Measurements from ENCODE around the gene GDPD4. TPM values are rescaled to one million over a fixed set of nuclear protein-coding genes. Genes with fewer than 3 reads are reported as not detected.

The GDPD4 gene
- total RNA-seq, 2 experiments from 2014 or later = not detected

DNA sequence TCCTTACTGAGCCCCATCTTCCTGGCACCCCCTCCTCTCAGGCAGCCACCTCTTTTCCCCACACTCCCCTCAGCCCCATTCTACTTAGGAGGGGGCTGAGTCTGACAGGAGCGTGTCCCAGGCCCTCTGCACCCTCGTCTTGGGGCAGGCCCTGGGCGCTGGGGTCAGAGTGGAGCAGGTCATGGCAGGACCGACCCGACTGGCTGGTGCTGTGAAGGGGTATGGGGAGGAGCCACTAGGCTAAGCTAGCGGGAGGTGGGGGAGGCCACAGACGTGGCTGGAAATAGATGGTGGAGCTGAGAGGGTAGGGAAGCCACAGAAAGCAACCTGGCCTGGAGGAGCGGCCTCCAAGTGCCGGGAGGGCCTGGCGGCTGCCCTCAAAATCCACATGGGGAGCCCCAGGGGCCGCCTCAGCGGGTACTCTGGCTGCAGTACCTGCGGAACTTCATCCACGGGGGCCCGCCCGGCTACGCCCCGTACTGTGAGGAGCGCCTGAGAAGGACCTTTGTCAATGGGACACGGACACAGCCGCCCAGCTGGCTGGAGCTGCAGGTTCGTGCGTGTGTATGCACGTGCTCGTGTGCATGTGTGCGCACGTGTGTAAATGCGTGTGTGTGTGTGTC is 111.8 kb downstream of the GDPD4 start:
- DNase-seq = no peak
- ChIA-PET CTCF (interaction anchor here (1.6 to 9.0 kb wide), 5 partner anchors 24 to 359 kb away, joined by 4 to 176 read pairs (median 21); partner anchors contain the start of gene MYO7A), POLR2A (no interaction called here)
- Mint-ChIP-seq H3K9me3 (no peaks in the 10 kb centered on the region), H3K36me3 (ENCODE audit: low read depth) (no peaks in the 10 kb centered on the region), H3K27ac (no peak overlapping the region), H3K4me3 (no peak overlapping the region), H3K27me3 (no peaks in the 10 kb centered on the region), H3K4me1 (ENCODE audit: low read depth) (no peaks in the 10 kb centered on the region)
- no peak for ATAC-seq
- intact Hi-C loops (cut with micrococcal nuclease) = loop anchor here (5.0 kb wide), 1 partner anchor 358 kb away; no protein-coding TSS in a partner anchor
- TF ChIP-seq, protein P1, sequence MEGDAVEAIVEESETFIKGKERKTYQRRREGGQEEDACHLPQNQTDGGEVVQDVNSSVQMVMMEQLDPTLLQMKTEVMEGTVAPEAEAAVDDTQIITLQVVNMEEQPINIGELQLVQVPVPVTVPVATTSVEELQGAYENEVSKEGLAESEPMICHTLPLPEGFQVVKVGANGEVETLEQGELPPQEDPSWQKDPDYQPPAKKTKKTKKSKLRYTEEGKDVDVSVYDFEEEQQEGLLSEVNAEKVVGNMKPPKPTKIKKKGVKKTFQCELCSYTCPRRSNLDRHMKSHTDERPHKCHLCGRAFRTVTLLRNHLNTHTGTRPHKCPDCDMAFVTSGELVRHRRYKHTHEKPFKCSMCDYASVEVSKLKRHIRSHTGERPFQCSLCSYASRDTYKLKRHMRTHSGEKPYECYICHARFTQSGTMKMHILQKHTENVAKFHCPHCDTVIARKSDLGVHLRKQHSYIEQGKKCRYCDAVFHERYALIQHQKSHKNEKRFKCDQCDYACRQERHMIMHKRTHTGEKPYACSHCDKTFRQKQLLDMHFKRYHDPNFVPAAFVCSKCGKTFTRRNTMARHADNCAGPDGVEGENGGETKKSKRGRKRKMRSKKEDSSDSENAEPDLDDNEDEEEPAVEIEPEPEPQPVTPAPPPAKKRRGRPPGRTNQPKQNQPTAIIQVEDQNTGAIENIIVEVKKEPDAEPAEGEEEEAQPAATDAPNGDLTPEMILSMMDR (IDR thresholded peaks at IDR 0.05) = no peak

DNA sequence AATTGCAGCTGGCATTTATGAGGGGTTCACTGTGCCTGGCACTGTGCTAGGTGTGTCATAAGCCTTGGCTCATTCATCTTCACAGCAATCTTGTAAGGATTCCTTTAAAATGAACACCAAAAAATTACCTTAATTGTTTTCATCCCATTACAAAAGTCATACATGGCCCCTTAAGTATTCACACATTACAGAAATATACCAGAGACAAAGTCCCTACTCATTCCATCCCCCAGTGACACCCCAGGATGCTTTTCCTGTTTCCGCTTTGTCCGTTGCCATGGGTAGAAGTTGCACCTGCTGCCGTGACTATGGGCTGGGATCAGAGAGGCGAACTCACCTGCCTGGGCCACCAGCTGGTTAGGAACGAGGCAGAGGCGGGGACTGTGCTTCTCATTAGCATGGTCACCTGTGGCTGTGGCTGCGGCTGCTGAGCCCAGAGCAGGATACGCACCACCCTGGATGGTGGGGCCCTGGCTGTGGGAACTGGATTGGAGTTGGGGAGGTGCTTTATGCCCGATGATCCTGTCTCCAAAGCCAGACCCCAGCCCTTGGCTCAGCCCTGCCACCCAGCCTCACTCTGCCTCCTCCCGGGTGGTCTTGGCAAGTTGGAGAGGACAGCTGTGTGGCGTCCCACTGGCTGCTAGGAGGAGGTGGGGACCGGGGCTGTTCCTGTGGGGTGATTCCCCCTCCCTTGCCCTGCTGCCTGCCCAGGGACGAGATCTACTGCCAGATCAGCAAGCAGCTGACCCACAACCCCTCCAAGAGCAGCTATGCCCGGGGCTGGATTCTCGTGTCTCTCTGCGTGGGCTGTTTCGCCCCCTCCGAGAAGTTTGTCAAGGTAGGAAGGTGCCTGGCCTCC is 112.6 kb downstream of the GDPD4 start:
- DNase-seq (no peak), ATAC-seq (no peak)
- no peaks in the 10 kb centered on the region for H3K36me3 Mint-ChIP-seq (ENCODE audit: low read depth)
- H3K4me1 Mint-ChIP-seq (ENCODE audit: low read depth) = no peaks in the 10 kb centered on the region
- H3K27ac Mint-ChIP-seq = no peak overlapping the region
- POLR2A ChIA-PET = no interaction called here
- CTCF ChIA-PET = interaction anchor here (0.6 to 9.0 kb wide), 15 partner anchors 9 to 398 kb away, joined by 3 to 176 read pairs (median 4); partner anchors contain the start of gene MYO7A
- H3K9me3 Mint-ChIP-seq = no peaks in the 10 kb centered on the region
- no peaks in the 10 kb centered on the region for H3K27me3 Mint-ChIP-seq
- intact Hi-C loops (cut with micrococcal nuclease) = loop anchor here (1.0 kb wide), 1 partner anchor 62 kb away; no protein-coding TSS in a partner anchor
- TF ChIP-seq, protein P1 (IDR thresholded peaks at IDR 0.05) = peak; percentile 60
- no peak overlapping the region for H3K4me3 Mint-ChIP-seq

DNA sequence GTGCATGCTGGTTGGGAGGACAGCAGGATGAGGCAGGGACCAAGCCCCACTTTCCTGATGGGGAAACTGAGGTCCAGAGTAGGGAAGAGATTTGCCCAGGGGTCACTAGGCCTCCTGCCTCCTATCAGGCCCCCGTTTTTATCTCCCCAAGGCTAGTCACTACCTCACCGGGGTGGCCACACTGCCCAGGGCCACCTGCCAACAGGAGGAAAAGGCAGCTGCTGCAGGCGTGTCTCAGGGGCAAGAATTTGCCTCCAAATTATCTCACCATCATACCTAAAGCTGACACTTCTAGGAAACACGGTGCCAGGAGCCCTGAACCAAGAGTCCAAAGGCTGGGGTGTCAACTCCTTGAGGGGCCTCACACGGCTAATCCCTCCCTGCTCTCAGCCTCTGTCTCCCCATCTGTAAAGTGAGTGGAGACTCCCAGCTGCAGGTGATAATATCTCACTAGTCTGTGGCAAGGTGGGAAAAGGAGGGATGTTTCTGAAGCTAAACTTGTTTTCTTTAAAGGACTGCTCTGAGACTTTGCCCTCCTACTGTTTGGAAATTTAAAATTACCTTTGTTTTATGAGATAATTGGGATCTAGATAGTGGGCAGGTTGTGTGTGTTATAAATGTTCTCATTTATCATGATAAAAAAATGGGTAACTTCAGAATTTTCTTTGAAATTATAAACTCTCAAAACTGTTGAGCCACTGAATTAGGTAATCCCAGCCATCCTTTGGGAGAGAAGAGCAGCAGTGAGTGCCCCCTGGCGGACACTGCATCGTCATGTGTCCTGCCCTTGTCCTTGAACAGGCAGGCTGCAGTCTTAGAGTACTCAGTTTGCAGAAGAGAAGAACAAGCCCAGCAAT is 113.5 kb downstream of the GDPD4 start:
- no peaks in the 10 kb centered on the region for H3K36me3 Mint-ChIP-seq (ENCODE audit: low read depth)
- H3K27me3 Mint-ChIP-seq = no peaks in the 10 kb centered on the region
- intact Hi-C loops (cut with micrococcal nuclease) = loop anchor here (1.0 kb wide), 1 partner anchor 61 kb away; no protein-coding TSS in a partner anchor
- H3K27ac Mint-ChIP-seq = no peak overlapping the region
- no peaks in the 10 kb centered on the region for H3K9me3 Mint-ChIP-seq
- ChIA-PET CTCF (interaction anchor here (0.6 to 9.0 kb wide), 29 partner anchors 9 to 398 kb away, joined by 3 to 176 read pairs (median 4); partner anchors contain the start of gene MYO7A), POLR2A (no interaction called here)
- no peak overlapping the region for H3K4me3 Mint-ChIP-seq
- TF ChIP-seq, protein P1 (IDR thresholded peaks at IDR 0.05) = peak; percentile 86
- DNase-seq (peak; percentile 89), ATAC-seq (peak; percentile 77)
- H3K4me1 Mint-ChIP-seq (ENCODE audit: low read depth) = no peaks in the 10 kb centered on the region

DNA sequence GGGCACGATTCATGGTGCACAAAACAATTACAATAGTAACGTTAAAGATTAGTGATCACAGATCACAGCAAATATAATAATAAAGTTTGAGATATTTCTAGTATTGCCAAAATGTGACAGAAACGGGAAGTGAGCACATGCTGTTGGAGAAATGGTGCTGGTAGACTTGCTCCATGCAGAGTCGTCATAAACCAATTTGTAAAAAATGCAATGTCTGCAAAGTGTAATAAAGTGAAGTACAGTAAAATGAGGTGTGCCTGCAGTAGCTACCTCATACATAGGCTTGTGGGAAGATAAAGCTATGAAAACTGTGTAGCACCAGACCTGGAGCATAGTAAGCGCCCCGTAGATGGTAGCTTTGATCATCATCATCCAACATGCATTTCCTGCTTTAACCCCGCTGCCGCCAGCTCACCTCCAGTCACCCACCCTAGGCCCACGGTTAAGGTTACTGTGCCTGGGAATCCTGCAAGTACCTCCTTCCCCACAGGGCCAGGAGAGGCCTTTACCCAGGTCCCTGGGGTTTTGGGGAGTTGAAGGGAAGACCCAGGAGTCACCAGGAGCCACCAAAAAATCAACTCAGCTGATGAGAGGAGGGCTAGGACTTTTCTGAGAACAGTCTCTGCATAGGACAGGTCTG is 114.3 kb downstream of the GDPD4 start:
- DNase-seq (no peak), ATAC-seq (no peak)
- Mint-ChIP-seq H3K4me3 (no peak overlapping the region), H3K4me1 (ENCODE audit: low read depth) (no peaks in the 10 kb centered on the region), H3K36me3 (ENCODE audit: low read depth) (no peaks in the 10 kb centered on the region), H3K27ac (no peak overlapping the region), H3K9me3 (no peaks in the 10 kb centered on the region), H3K27me3 (no peaks in the 10 kb centered on the region)
- TF ChIP-seq, protein P1 (IDR thresholded peaks at IDR 0.05) = no peak
- CTCF ChIA-PET = interaction anchor here (0.6 to 9.0 kb wide), 23 partner anchors 8 to 405 kb away, joined by 3 to 176 read pairs (median 4); partner anchors contain the start of gene MYO7A
- POLR2A ChIA-PET = no interaction called here
- intact Hi-C loops (cut with micrococcal nuclease) = no loop called here
